HG03558 (cell line): ENCODE data around the gene CTSH.
"Not testable (repeated sequence)": the region's sequence is repeated elsewhere in the genome, so short reads cannot be mapped to it uniquely, and the experiment has no call there.

Experiments used
- ATAC-seq: cut with Tn5 transposase; IDR thresholded peaks from one replicate; pipeline ENCODE4 v1.9.1; 2021; ENCODE audit warnings: moderate number of reproducible peaks; ENCODE audit not compliant: unreplicated experiment; ENCODE audit errors: extremely low read depth

The CTSH gene

GRCh38 chr15:78925076-78925624, 19.7 kb downstream of the CTSH start:
- ATAC-seq: no peak

- no peak for ATAC-seq
These were observed 21.1 kb downstream of the CTSH start for GRCh38 chr15:78923480-78924360.

- no peak for ATAC-seq
These were observed 21.8 kb downstream of the CTSH start for GRCh38 chr15:78923015-78923414.

DNA sequence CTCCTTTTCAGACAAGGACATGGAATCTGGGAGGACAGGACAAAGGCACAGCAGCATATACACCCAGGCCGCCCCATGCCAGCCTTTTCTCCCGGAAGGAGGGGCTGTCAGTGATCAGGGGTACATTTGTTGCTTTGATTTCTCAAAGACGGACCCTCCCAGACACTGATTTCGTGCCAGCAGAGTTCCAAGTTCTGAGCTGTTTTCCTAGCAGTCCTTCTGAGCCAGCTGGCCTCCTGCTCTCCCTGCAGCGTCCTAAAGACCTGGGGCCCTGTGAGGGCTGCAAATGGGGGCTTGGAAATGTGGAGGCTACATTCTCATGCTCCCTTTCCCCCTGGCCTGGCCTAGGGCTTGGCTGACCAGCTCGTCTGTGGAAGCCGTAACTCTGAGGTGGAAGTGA, 22.3 kb downstream of the CTSH start:
- no peak for ATAC-seq

DNA sequence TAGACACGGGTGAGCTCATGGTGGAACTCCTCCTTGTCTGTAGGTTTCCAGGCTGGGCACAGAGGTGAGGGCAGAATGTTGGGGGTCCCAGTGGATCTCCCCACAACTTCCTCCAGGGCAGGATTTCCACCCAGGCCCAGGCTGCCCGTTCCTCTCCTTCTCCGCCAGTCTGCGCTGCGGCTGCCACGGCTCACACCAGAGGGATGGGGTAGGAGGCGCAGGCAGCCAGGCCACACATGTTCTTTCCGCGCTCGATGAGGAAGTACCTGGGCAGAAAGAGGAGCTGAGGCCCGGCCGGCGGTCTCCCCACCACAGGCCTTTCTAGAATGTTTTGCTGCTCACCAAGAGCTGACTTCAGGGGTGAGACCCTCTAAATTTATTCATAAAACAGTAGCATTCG, 22.9 kb downstream of the CTSH start:
- no peak for ATAC-seq

- no peak for ATAC-seq
These were observed 23.3 kb downstream of the CTSH start for GRCh38 chr15:78921517-78921916.

DNA sequence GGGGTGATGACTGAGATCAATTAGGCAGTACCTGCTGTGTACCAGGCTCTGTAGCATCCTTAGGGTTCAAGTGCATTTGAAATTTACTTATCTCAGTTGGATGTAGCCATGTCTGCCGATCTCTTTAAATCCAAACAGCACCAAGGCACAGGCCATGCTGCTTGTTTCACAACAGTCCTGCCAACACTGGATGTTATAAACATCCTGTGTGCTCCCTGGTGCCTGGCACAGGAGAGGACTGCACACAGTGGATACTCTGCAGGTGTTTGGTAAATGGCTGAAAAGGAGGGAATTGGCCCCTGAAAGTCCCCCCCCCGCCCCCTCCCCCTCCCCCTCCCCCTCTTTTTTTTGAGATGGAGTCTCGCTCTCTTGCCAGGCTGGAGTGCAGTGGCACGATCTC, 27.0 kb downstream of the CTSH start:
- ATAC-seq: no peak

DNA sequence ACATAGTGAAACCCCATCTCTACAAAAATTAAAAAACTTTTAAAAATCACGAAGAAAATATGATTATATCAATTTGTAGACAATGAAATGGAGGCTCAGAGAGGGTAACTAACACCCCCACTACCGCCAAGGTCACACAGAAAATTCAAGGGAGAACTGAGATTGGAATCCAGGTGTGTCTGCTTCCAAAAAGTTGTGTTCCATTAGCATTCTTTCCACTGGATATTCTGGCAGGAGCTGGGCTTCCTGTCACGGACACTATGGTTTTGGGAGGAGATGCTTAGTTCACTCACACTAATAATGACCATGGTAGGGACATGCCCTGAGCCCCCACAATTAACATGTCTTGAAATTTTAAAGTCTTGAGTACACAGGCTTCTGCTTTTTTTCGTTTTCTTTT, 28.8 kb downstream of the CTSH start:
- no peak for ATAC-seq

GRCh38 chr15:78915341-78916087, 29.3 kb downstream of the CTSH start:
- no peak for ATAC-seq

GRCh38 chr15:78914027-78914764, 30.6 kb downstream of the CTSH start:
- ATAC-seq: no peak

GRCh38 chr15:78913012-78913411, 31.8 kb downstream of the CTSH start:
- no peak for ATAC-seq

DNA sequence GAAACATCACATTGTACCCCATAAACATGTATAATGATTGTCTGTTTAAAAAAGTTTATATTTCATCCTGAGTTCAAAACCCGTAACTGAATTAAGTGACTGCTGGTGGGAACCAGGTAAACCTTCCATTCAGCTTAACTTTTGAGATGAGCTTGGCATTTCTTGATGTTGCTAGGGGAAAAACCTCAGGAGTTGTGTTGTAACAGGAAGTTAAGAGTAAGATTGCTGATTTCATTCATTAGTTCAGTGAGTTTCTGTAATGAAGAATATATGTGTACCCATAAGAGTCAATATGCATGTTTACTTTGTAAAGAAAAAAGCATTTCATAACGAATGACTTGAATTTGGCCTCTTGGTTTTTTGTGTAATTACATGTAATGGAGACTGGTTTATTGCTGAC, 32.5 kb downstream of the CTSH start:
- no peak for ATAC-seq

DNA sequence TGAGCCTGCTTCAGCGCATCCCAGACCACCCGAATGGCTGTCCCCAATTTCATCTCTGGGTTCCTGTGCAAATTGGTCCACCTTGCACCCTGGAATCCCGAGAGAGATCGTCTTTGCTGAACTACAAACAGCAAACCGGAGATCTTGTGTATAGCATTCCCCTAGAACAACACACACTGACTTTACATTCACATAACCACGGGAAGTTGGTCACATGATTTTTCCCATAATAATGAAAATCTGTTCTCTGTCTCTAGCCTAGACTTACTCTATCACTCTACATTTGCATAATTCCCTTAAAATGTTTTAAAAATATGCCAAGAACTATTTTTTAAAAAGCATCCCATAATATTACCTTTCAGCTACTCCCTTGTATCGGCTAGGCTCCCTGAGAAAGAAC, 34.6 kb downstream of the CTSH start:
- no peak for ATAC-seq

GRCh38 chr15:78909791-78910228, 35.0 kb downstream of the CTSH start:
- no peak for ATAC-seq

DNA sequence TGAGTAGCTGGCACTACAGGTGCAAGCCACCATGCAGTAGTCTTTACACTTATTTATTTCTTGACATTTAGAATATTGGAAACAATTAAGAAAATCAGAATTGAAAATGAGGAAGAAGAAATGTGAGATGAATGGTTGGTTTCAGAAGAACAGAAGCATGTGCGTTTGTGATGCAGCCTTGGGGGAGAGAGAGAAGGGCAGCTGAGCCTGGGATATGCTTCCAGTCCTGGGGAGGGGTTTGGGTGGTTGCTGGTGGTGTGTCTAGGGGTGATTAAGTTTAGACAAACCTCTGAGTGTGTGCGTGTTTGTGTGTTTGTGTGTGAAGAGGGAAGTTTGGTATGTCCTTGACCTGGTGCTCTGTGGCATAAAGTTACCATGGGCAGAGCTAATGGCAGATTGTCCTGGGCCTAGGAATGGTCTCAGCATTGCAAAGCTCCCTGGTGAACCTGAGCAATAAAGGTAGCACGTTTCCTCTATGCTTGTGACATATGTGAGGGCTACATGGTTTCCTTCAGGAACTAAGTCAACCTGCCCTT, 35.6 kb downstream of the CTSH start:
- no peak for ATAC-seq

DNA sequence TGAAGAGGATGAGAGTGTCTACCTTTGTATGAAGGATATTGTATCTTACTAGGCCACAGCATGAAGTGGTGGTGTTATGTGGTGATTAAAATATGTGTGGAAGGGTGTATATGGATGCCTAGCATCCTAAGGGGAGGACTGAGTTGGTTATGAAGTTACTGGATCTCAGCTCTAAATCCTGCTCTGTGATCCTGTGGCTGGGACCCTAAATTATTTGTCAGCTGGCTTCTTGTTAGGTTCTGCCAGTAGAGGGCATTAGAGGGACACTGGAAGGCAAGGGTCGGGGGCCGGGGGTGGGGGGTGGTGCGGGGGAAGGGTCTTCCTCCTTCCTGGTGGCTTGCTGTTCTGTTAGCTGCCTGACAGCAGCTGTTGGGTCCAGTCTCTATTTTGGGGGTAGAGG, 37.3 kb downstream of the CTSH start:
- ATAC-seq: no peak

GRCh38 chr15:78906316-78906620, 38.6 kb downstream of the CTSH start:
- ATAC-seq: no peak

DNA sequence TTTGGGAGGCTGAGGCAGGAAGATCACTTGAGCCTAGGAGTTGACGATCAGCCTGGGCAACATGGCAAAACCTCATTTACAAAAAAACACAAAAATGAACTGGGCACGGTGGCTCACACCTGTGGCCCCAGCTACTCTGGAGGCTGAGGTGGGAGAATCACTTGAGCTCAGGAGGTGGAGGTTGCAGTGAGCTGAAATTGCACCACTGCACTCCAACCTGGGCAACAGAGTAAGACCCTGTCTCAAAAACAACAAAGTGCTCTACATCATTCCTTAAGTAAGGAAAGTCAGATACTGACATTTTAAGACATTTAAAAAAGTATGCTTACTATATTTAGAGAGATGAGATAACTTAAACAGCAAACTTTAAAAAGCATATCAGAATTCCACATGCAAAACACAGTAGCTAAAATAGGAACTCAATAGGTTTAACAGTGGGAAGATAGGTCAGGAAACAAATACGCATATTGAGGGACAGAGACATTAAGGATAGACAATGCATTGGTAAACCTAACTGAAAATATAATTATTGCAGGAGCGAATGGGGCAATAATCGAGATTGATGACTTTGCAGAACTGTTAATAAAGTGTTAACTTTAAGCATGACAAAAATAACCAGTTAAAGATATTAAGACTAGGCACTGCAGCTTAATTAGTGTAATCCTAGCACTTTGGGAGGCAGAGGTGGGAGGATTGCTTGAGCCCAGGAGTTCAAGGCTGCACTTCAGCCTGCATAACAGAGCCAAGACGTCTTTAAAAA, 40.1 kb downstream of the CTSH start:
- ATAC-seq: no peak

GRCh38 chr15:78902281-78903032, 42.4 kb downstream of the CTSH start:
- ATAC-seq: not testable (repeated sequence)
